IMR-90 (cell line): ENCODE measurements around the gene ZNHIT1. TPM values are rescaled to one million over a fixed set of nuclear protein-coding genes. Genes with fewer than 3 reads are reported as not detected.

Source experiments
- ATAC-seq: fragments of 200-7000 bp; cut with Tn5 transposase; 2 replicates; pipeline ENCODE4 v1.9.1; 2020; ENCODE audit warnings: low read depth, mild to moderate bottlenecking, moderate library complexity
- BruUV-seq: library from RNA; stranded (reverse); fragments of 400-500 nt; replicated peaks from 2 replicates; lab custom pipeline; 2021; lab: Mats Ljungman, UMichigan
- CTCF ChIA-PET: fragments of 300-600 bp; formaldehyde crosslinking; extraction: SDS; loops from one replicate; lab custom pipeline; 2021; ENCODE audit warnings: antibody characterized with exemption; lab: Yijun Ruan, JAX
- POLR2A ChIA-PET: fragments of 300-600 bp; sonication (Branson Sonifier 250); formaldehyde crosslinking; loops from one replicate; lab custom pipeline; 2022; ENCODE audit warnings: antibody characterized with exemption; ENCODE audit not compliant: unreplicated experiment; lab: Charles Lee
- DNase-seq: peaks from one replicate; pipeline ENCODE4 v3.0.0; 2013
- H2AFZ ChIP-seq: replicated peaks from 2 replicates; pipeline ENCODE3; 2013; ENCODE audit warnings: low read length, mild to moderate bottlenecking; ENCODE audit not compliant: poor library complexity
- H2AK5ac ChIP-seq: 2 replicates; pipeline ENCODE4 v1.6.1; 2013; ENCODE audit warnings: low read depth, low read length, inconsistent platforms
- H2AK9ac ChIP-seq: replicated peaks from 2 replicates; pipeline ENCODE3; 2013; ENCODE audit warnings: mild to moderate bottlenecking, low read depth, low read length, moderate library complexity; ENCODE audit not compliant: poor library complexity
- H2BK120ac ChIP-seq: 2 replicates; pipeline ENCODE4 v1.6.1; 2013; ENCODE audit warnings: low read depth, low read length, inconsistent platforms
- H2BK15ac ChIP-seq: 3 replicates; pipeline ENCODE4 v1.6.1; 2013; ENCODE audit warnings: low read depth, low read length, inconsistent platforms
- H2BK20ac ChIP-seq: 2 replicates; pipeline ENCODE4 v1.6.1; 2013; ENCODE audit warnings: low read depth, mild to moderate bottlenecking, inconsistent platforms, low read length, moderate library complexity
- H2BK5ac ChIP-seq: 2 replicates; pipeline ENCODE4 v1.6.1; 2013; ENCODE audit warnings: mild to moderate bottlenecking, low read depth, low read length, inconsistent platforms; ENCODE audit not compliant: poor library complexity, severe bottlenecking
- H3K14ac ChIP-seq: replicated peaks from 2 replicates; pipeline ENCODE4 v1.6.1; 2013; ENCODE audit warnings: low read depth, low read length, inconsistent platforms
- H3K18ac ChIP-seq: 2 replicates; pipeline ENCODE4 v1.6.1; 2013; ENCODE audit warnings: low read depth, low read length, control low read depth
- H3K23ac ChIP-seq: 2 replicates; pipeline ENCODE4 v1.6.1; 2013; ENCODE audit warnings: low read depth, low read length, inconsistent platforms
- H3K27ac ChIP-seq: 2 replicates; pipeline ENCODE4 v1.5.1; 2013; ENCODE audit warnings: mild to moderate bottlenecking, control low read depth, low read length; ENCODE audit not compliant: insufficient read depth
- H3K27me3 ChIP-seq: 2 replicates; pipeline ENCODE4 v1.6.1; 2013; ENCODE audit warnings: low read length; ENCODE audit not compliant: control insufficient read depth, insufficient read depth
- H3K36me3 ChIP-seq: 2 replicates; pipeline ENCODE4 v1.6.1; 2013; ENCODE audit warnings: low read length, mixed read lengths; ENCODE audit not compliant: control insufficient read depth, insufficient read depth
- H3K4ac ChIP-seq: 2 replicates; pipeline ENCODE4 v1.6.1; 2013; ENCODE audit warnings: low read depth, low read length, inconsistent platforms
- H3K4me1 ChIP-seq: 2 replicates; pipeline ENCODE4 v1.6.1; 2013; ENCODE audit warnings: low read length, mixed read lengths; ENCODE audit not compliant: control insufficient read depth, insufficient read depth
- H3K4me2 ChIP-seq: 2 replicates; pipeline ENCODE4 v1.6.1; 2013; ENCODE audit warnings: low read depth, mild to moderate bottlenecking, control low read depth, low read length, moderate library complexity
- H3K4me3 ChIP-seq: 2 replicates; pipeline ENCODE4 v1.5.1; 2013; ENCODE audit warnings: low read depth, mild to moderate bottlenecking, control low read depth, low read length, moderate library complexity; ENCODE audit not compliant: insufficient read depth
- H3K56ac ChIP-seq: 2 replicates; pipeline ENCODE4 v1.6.1; 2013; ENCODE audit warnings: low read length, inconsistent platforms; ENCODE audit not compliant: insufficient read depth; ENCODE audit errors: extremely low read depth
- H3K79me1 ChIP-seq, 2 experiments: 2 replicates each; pipeline ENCODE4 v1.6.1; 2013; ENCODE audit warnings: low read length in 2 of 2, inconsistent platforms in 1 of 2, low read depth in 1 of 2
- H3K9ac ChIP-seq: 2 replicates; pipeline ENCODE4 v1.6.1; 2013; ENCODE audit warnings: low read depth, low read length, control low read depth
- H3K9me1 ChIP-seq: 2 replicates; pipeline ENCODE4 v1.6.1; 2013; ENCODE audit warnings: low read length, inconsistent platforms; ENCODE audit not compliant: insufficient read depth
- H3K9me3 ChIP-seq: 2 replicates; pipeline ENCODE4 v1.6.1; 2013; ENCODE audit warnings: low read length; ENCODE audit not compliant: control insufficient read depth, insufficient read depth
- H4K20me1 ChIP-seq: 2 replicates; pipeline ENCODE4 v1.6.1; 2013; ENCODE audit warnings: low read length, inconsistent platforms; ENCODE audit not compliant: insufficient read depth
- H4K5ac ChIP-seq: 2 replicates; pipeline ENCODE4 v1.6.1; 2013; ENCODE audit warnings: mild to moderate bottlenecking, low read depth, low read length, control low read depth
- H4K8ac ChIP-seq, 2 experiments: 2 replicates each; pipeline ENCODE4 v1.6.1; 2013; ENCODE audit warnings: low read depth in 2 of 2, low read length in 2 of 2, control low read depth in 1 of 2, inconsistent platforms in 1 of 2
- H4K91ac ChIP-seq: 2 replicates; pipeline ENCODE4 v1.6.1; 2013; ENCODE audit warnings: low read depth, low read length, inconsistent platforms; ENCODE audit not compliant: insufficient read depth
- BHLHE40 ChIP-seq: fragments of 150-350 bp; IDR thresholded peaks from 2 replicates; pipeline ENCODE4 v1.6.1; 2016; ENCODE audit warnings: mild to moderate bottlenecking, low read depth, low read length
- CEBPB ChIP-seq: IDR thresholded peaks from 2 replicates; pipeline ENCODE4 v1.6.1; 2012; ENCODE audit warnings: low read depth, low read length, improper control_type of control experiment
- CHD1 ChIP-seq: IDR thresholded peaks from 2 replicates; pipeline ENCODE4 v1.6.1; 2012; ENCODE audit warnings: low read depth, low read length, improper control_type of control experiment
- CTCF ChIP-seq: conservative IDR thresholded peaks from 2 replicates; pipeline ENCODE4 v1.5.1; 2012; ENCODE audit warnings: mild to moderate bottlenecking, low read depth, low read length, improper control_type of control experiment
- ELK1 ChIP-seq: fragments of 150-350 bp; IDR thresholded peaks from 2 replicates; pipeline ENCODE4 v1.6.1; 2016; ENCODE audit warnings: low read depth, mild to moderate bottlenecking, low read length, moderate library complexity, borderline replicate concordance
- MAFK ChIP-seq: IDR thresholded peaks from 2 replicates; pipeline ENCODE4 v1.6.1; 2012; ENCODE audit warnings: low read depth, low read length, improper control_type of control experiment
- NFE2L2 ChIP-seq: fragments of 150-350 bp; IDR thresholded peaks from 2 replicates; pipeline ENCODE4 v1.6.1; 2016; ENCODE audit warnings: low read depth, mild to moderate bottlenecking, low read length
- POLR2A ChIP-seq: IDR thresholded peaks from 2 replicates; pipeline ENCODE4 v1.6.1; 2012; ENCODE audit warnings: mild to moderate bottlenecking, low read depth, low read length
- RCOR1 ChIP-seq: IDR thresholded peaks from 2 replicates; pipeline ENCODE4 v1.6.1; 2012; ENCODE audit warnings: mild to moderate bottlenecking, low read length, improper control_type of control experiment; ENCODE audit not compliant: insufficient replicate concordance
- RFX5 ChIP-seq: IDR thresholded peaks from 2 replicates; pipeline ENCODE4 v1.8.0; 2012; ENCODE audit warnings: low read depth, mild to moderate bottlenecking, low read length, moderate library complexity
- SMC3 ChIP-seq: fragments of 150-350 bp; IDR thresholded peaks from 2 replicates; pipeline ENCODE4 v1.6.1; 2016; ENCODE audit warnings: low read depth, mild to moderate bottlenecking, antibody characterized with exemption, low read length, moderate library complexity
- USF2 ChIP-seq: fragments of 150-350 bp; IDR thresholded peaks from 2 replicates; pipeline ENCODE4 v1.6.1; 2017; ENCODE audit warnings: mild to moderate bottlenecking, antibody characterized with exemption, low read length, low read depth
- WGBS, 2 experiments: methylation state at CpG; one replicate each; pipeline versions ENCODE4 v1.1.5 to v1.1.7; 2013; ENCODE audit warnings: missing lambda C conversion rate in 2 of 2; ENCODE audit not compliant: insufficient read length in 1 of 2; ENCODE audit errors: extremely low coverage in 2 of 2; 5-methylcytosine and 5-hydroxymethylcytosine counted together
- dilution Hi-C: fragments of 300-500 bp; cut with HindIII; formaldehyde crosslinking; loops from one replicate; pipeline ENCODE4 v1.14.3; 2018; ENCODE audit warnings: low sequenced_read_pairs; ENCODE audit not compliant: unreplicated experiment
- in situ Hi-C: fragments of 300-500 bp; cut with MboI; formaldehyde crosslinking; loops from 3 replicates; pipeline ENCODE4 v1.14.3; 2019; ENCODE audit warnings: low sequenced_read_pairs, inconsistent platforms, mixed read lengths
- intact Hi-C: fragments of 100-400 bp; cut with micrococcal nuclease; formaldehyde crosslinking; loops from 2 replicates; pipeline ENCODE4 v1.10.0; 2022
- polyA plus RNA-seq, 3 experiments: library from polyadenylated mRNA; depleted of rRNA; stranded (reverse); fragments of >200 nt; gene quantifications; 2 replicates each; pipeline ENCODE4 v1.2.3, GENCODE V29; 2012; ENCODE audit warnings: low replicate concordance in 1 of 3
- total RNA-seq: library from RNA; depleted of rRNA; stranded (reverse); fragments of >200 nt; gene quantifications from 2 replicates; pipeline ENCODE4 v1.2.3, GENCODE V29; 2012

ZNHIT1 gene
- total and polyA plus RNA-seq, 2 of the 4 experiments (the other 2 are of a cell fraction): 31.7 to 47.1 TPM

- TF ChIP-seq RCOR1: no peak
- no peak for TF ChIP-seq POLR2A
- TF ChIP-seq USF2: no peak
- TF ChIP-seq CHD1: no peak
- no peak for TF ChIP-seq RFX5
- no peak for TF ChIP-seq MAFK
Measured at GRCh38 chr7:101269664-101270063, 51.7 kb downstream of the ZNHIT1 start (continued).

- Histone ChIP-seq H4K5ac (no peak overlapping the region), H3K56ac (no peak overlapping the region), H3K27ac (no peak overlapping the region), H3K23ac (no peak overlapping the region), H4K8ac (no peak overlapping the region), H3K9me3 (no peaks in the 10 kb centered on the region), H2BK5ac (no peak overlapping the region), H3K4ac (no peak overlapping the region), H2BK120ac (no peak overlapping the region), H2AFZ (no peak overlapping the region), H3K9me1 (no peaks in the 10 kb centered on the region), H2AK5ac (no peak overlapping the region), H4K20me1 (no peaks in the 10 kb centered on the region), H3K9ac (no peak overlapping the region), H3K18ac (no peak overlapping the region), H3K79me1 (no peaks in the 10 kb centered on the region), H2AK9ac (no peak overlapping the region), H3K4me2 (no peak overlapping the region), H3K36me3 (no peaks in the 10 kb centered on the region), H3K27me3 (peaks cover 11% of the 10 kb centered on the region), H3K14ac (no peak overlapping the region), H2BK20ac (no peak overlapping the region), H3K4me1 (no peaks in the 10 kb centered on the region), H2BK15ac (no peak overlapping the region), H3K4me3 (no peak overlapping the region), H4K91ac (no peak overlapping the region)
- BruUV-seq: no TSS peak
- ChIA-PET POLR2A (no interaction called here), CTCF (interaction anchor here (1.5 kb wide), 1 partner anchor 12 kb away, joined by 6 read pairs; no protein-coding TSS in a partner anchor)
- no CpG with 5 or more reads among the region's 5 CpGs for WGBS, 2 experiments
- no peak for ATAC-seq
- DNase-seq: no peak
- intact Hi-C loops: no loop called here
- no peak for TF ChIP-seq CTCF
- TF ChIP-seq ELK1: no peak
- no peak for TF ChIP-seq RFX5
- TF ChIP-seq BHLHE40: no peak
- TF ChIP-seq POLR2A: no peak
- TF ChIP-seq CEBPB: no peak
- no peak for TF ChIP-seq NFE2L2
- TF ChIP-seq SMC3: no peak
- in situ Hi-C loops: no loop called here
- dilution Hi-C loops: no loop called here
Measured at GRCh38 chr7:101271021-101271420, 53.1 kb downstream of the ZNHIT1 start.
